TTC549 (cell line): ENCODE measurements around the gene MAP1B.

ENCODE experiments used
- FAIRE-seq: peaks from 2 replicates; lab custom pipeline; 2012; peaks lifted over from hg19 to GRCh38; lab: Jason Lieb, UNC

The MAP1B gene

GRCh38 chr5:72195581-72195980 lies 88.3 kb downstream of the MAP1B start:
- no peak for FAIRE-seq

GRCh38 chr5:72197393-72197792 lies 90.1 kb downstream of the MAP1B start:
- FAIRE-seq = no peak

- FAIRE-seq = no peak
Measured at GRCh38 chr5:72199681-72200080, 92.4 kb downstream of the MAP1B start.

- FAIRE-seq = no peak
Measured at GRCh38 chr5:72202331-72202825, 95.1 kb downstream of the MAP1B start.

- no peak for FAIRE-seq
Measured at GRCh38 chr5:72203251-72203845, 96.1 kb downstream of the MAP1B start.

GRCh38 chr5:72204946-72205345 lies 97.7 kb downstream of the MAP1B start:
- no peak for FAIRE-seq

GRCh38 chr5:72205431-72206009 lies 98.2 kb downstream of the MAP1B start:
- no peak for FAIRE-seq

GRCh38 chr5:72206160-72206559 lies 98.9 kb downstream of the MAP1B start:
- FAIRE-seq = no peak

- FAIRE-seq = no peak
Measured at GRCh38 chr5:72206994-72207393, 99.7 kb downstream of the MAP1B start.

GRCh38 chr5:72208324-72208926 lies 101.2 kb downstream of the MAP1B start:
- FAIRE-seq = no peak

GRCh38 chr5:72209147-72210115 lies 102.2 kb downstream of the MAP1B start:
- FAIRE-seq = no peak

- no peak for FAIRE-seq
Measured at GRCh38 chr5:72210888-72211678, 103.8 kb downstream of the MAP1B start.

- FAIRE-seq = no peak
Measured at GRCh38 chr5:72212171-72212570, 104.9 kb downstream of the MAP1B start.

- FAIRE-seq = no peak
Measured at GRCh38 chr5:72213482-72213881, 106.2 kb downstream of the MAP1B start.

GRCh38 chr5:72214168-72214567 lies 106.9 kb downstream of the MAP1B start:
- no peak for FAIRE-seq

GRCh38 chr5:72216756-72217155 lies 109.5 kb downstream of the MAP1B start:
- no peak for FAIRE-seq

- FAIRE-seq = no peak
Measured at GRCh38 chr5:72221099-72221498, 113.8 kb downstream of the MAP1B start.

GRCh38 chr5:72221541-72221940 lies 114.3 kb downstream of the MAP1B start:
- no peak for FAIRE-seq

GRCh38 chr5:72222521-72222920 lies 115.2 kb downstream of the MAP1B start:
- FAIRE-seq = no peak

- no peak for FAIRE-seq
Measured at GRCh38 chr5:72223371-72223770, 116.1 kb downstream of the MAP1B start.

GRCh38 chr5:72224946-72225463 lies 117.7 kb downstream of the MAP1B start:
- FAIRE-seq = no peak

GRCh38 chr5:72225741-72226140 lies 118.5 kb downstream of the MAP1B start:
- FAIRE-seq = no peak
